AG04450 (cell line): Measurements from ENCODE around the gene PTPRC. TPM values are rescaled to one million over a fixed set of nuclear protein-coding genes. Genes with fewer than 3 reads are reported as not detected.

Experiments
- CTCF ChIA-PET: fragments of 300-600, 350-600 bp; formaldehyde crosslinking; extraction: SDS; loops from one replicate; lab custom pipeline; 2022; ENCODE audit warnings: antibody characterized with exemption, inconsistent platforms; lab: Charles Lee
- POLR2A ChIA-PET: fragments of 350-600 bp; formaldehyde crosslinking; extraction: SDS; loops from one replicate; lab custom pipeline; 2021; ENCODE audit warnings: antibody characterized with exemption, inconsistent platforms; lab: Yijun Ruan, JAX
- DNase-seq: peaks from one replicate; pipeline ENCODE4 v3.0.0-alpha.2; 2011; ENCODE audit warnings: low read depth, low spot score
- H3K27ac ChIP-seq: one replicate; pipeline ENCODE4 v1.5.1; 2012; ENCODE audit warnings: low read depth, low read length, control low read depth
- H3K27me3 ChIP-seq: one replicate; pipeline ENCODE4 v1.6.0; 2012; ENCODE audit warnings: low read length; ENCODE audit not compliant: control insufficient read depth, insufficient read depth
- H3K4me3 ChIP-seq: 2 replicates; pipeline ENCODE4 v1.5.1; 2011; ENCODE audit warnings: mild to moderate bottlenecking, low read depth, low read length, control low read depth
- H3K9me3 ChIP-seq: 2 replicates; pipeline ENCODE4 v1.5.1; 2012; ENCODE audit warnings: low read length; ENCODE audit not compliant: control insufficient read depth, insufficient read depth
- CTCF ChIP-seq: IDR thresholded peaks from 2 replicates; pipeline ENCODE4 v1.5.1; 2011; ENCODE audit warnings: low read depth, low read length, control low read depth, inconsistent platforms
- polyA plus RNA-seq: library from polyadenylated mRNA; depleted of rRNA; stranded (reverse); fragments of >200 nt; gene quantifications from 2 replicates; pipeline ENCODE4 v1.2.3, GENCODE V29; 2011

PTPRC gene
- polyA plus RNA-seq, 1 experiment, result 0.05 TPM

- ChIA-PET POLR2A (no interaction called here), CTCF (no interaction called here)
- H3K4me3 ChIP-seq, result no peak overlapping the region
- no peaks in the 10 kb centered on the region for H3K27me3 ChIP-seq
- H3K9me3 ChIP-seq, result no peaks in the 10 kb centered on the region
- no peak overlapping the region for H3K27ac ChIP-seq
- TF ChIP-seq CTCF, result no peak
- DNase-seq, result no peak
Measured at GRCh38 chr1:198638441-198638840, 399 bp upstream of the PTPRC start.

DNA sequence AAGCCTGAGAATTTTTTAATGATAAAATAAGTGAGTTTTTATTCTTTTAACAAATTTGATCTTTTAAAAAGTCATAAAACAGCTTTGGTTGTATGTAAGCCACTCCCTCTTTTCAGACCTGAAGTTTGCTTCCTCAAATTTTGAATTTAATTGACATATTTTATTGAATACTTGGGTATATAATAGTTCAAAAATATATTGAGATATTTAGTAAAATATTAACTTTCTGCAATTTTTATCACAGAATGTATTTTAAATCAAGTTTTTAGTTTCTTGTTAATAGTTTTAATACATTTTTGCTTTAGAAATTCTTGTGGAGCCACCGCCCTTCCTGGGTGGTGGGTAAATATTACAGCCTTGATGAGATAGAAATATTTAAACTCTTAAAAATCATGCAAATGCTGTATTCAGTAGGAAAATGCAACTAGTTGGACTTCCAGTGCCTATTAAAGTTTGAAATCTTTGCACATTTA is 867 bp downstream of the PTPRC start:
- no peak for DNase-seq
- CTCF ChIA-PET, result no interaction called here
- no peaks in the 10 kb centered on the region for H3K27me3 ChIP-seq
- no peak for TF ChIP-seq CTCF
- H3K4me3 ChIP-seq, result no peak overlapping the region
- no peak overlapping the region for H3K27ac ChIP-seq
- H3K9me3 ChIP-seq, result no peaks in the 10 kb centered on the region
- POLR2A ChIA-PET, result no interaction called here

- CTCF ChIA-PET, result no interaction called here
- H3K27ac ChIP-seq, result no peak overlapping the region
- POLR2A ChIA-PET, result no interaction called here
- no peaks in the 10 kb centered on the region for H3K27me3 ChIP-seq
- H3K9me3 ChIP-seq, result no peaks in the 10 kb centered on the region
- TF ChIP-seq CTCF, result no peak
- no peak for DNase-seq
- no peak overlapping the region for H3K4me3 ChIP-seq
Measured at GRCh38 chr1:198640174-198640573, 1.3 kb downstream of the PTPRC start.

GRCh38 chr1:198641501-198641900 is 2.7 kb downstream of the PTPRC start:
- TF ChIP-seq CTCF, result no peak
- Histone ChIP-seq H3K27ac (no peak overlapping the region), H3K4me3 (no peak overlapping the region), H3K27me3 (no peaks in the 10 kb centered on the region), H3K9me3 (no peaks in the 10 kb centered on the region)
- ChIA-PET CTCF (no interaction called here), POLR2A (no interaction called here)
- no peak for DNase-seq

DNA sequence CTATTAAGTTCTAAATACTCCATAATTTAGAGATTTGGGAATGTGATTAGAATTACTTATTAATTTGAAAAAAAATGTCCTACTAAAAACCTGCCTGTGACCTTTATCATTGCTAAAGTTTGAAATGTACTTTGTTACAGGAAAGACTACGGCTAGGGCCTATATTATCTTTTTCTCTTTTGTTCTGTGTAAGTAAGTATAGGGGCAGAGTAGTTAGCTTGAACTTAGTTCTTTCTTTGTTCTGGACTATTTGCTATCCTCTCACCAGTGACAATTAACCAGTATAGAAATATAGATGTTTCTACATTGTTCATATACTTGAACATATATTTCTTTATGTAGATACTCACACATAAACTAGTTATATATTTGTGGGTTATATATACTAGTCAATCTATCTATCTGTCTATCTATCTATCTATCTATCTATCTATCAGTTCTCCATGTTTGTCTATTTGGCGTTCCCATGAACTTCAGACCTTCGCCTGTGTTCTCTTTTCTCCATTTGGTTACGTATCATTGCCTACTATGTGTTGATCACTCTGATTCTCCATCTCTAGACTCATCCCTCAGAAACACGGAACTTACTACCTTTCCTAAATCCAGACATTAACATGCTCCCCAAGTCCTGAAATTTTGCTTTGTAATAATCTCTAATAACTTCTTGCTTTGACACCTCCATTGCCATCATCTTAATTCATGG is 3.3 kb downstream of the PTPRC start:
- H3K27me3 ChIP-seq, result no peaks in the 10 kb centered on the region
- no peak for DNase-seq
- no peaks in the 10 kb centered on the region for H3K9me3 ChIP-seq
- no peak for TF ChIP-seq CTCF
- ChIA-PET CTCF (no interaction called here), POLR2A (no interaction called here)
- H3K27ac ChIP-seq, result no peak overlapping the region
- no peak overlapping the region for H3K4me3 ChIP-seq
